H1 (cell line): ENCODE measurements around the gene KRT27. TPM values are rescaled to one million over a fixed set of nuclear protein-coding genes. Genes with fewer than 3 reads are reported as not detected.

ENCODE experiments used
- CTCF ChIA-PET: fragments of 300-600 bp; sonication (Branson Sonifier 250); formaldehyde crosslinking; loops from one replicate; lab custom pipeline; 2021; ENCODE audit not compliant: partially characterized antibody; lab: Charles Lee
- POLR2A ChIA-PET: fragments of 300-600 bp; sonication (Branson Sonifier 250); formaldehyde crosslinking; loops from one replicate; lab custom pipeline; 2021; ENCODE audit warnings: inconsistent platforms; ENCODE audit not compliant: partially characterized antibody; lab: Charles Lee
- DNase-seq, 2 experiments: peaks; one replicate each; pipeline versions ENCODE4 v3.0.0 to v3.0.0-alpha.2; 2010 to 2022; ENCODE audit warnings: low spot score in 2 of 2, low read depth in 1 of 2, mixed read lengths in 1 of 2
- FAIRE-seq: peaks from 2 replicates; lab custom pipeline; 2011; peaks lifted over from hg19 to GRCh38; lab: Jason Lieb, UNC
- H2AFZ ChIP-seq: 2 replicates; pipeline ENCODE4 v1.8.1; 2012; ENCODE audit warnings: low read length, inconsistent platforms
- H2AK5ac ChIP-seq: 2 replicates; pipeline ENCODE4 v1.6.1; 2013; ENCODE audit warnings: low read depth, low read length
- H2BK120ac ChIP-seq: replicated peaks from 2 replicates; pipeline ENCODE3; 2013; ENCODE audit warnings: low read depth, low read length, inconsistent platforms
- H2BK12ac ChIP-seq: 2 replicates; pipeline ENCODE4 v1.6.1; 2013; ENCODE audit warnings: low read depth, low read length
- H2BK15ac ChIP-seq: 2 replicates; pipeline ENCODE4 v1.6.1; 2013; ENCODE audit warnings: low read length
- H2BK20ac ChIP-seq: 2 replicates; pipeline ENCODE4 v1.6.1; 2013; ENCODE audit warnings: low read length
- H2BK5ac ChIP-seq: 2 replicates; pipeline ENCODE4 v1.6.1; 2013; ENCODE audit warnings: low read depth, low read length
- H3K14ac ChIP-seq: 2 replicates; pipeline ENCODE4 v1.6.1; 2013; ENCODE audit warnings: inconsistent platforms; ENCODE audit not compliant: insufficient read length
- H3K18ac ChIP-seq: 2 replicates; pipeline ENCODE4 v1.6.1; 2013; ENCODE audit warnings: low read length; ENCODE audit errors: extremely low read depth
- H3K23ac ChIP-seq: 2 replicates; pipeline ENCODE4 v1.6.1; 2013; ENCODE audit warnings: inconsistent platforms; ENCODE audit not compliant: insufficient read length
- H3K23me2 ChIP-seq: 2 replicates; pipeline ENCODE4 v1.6.1; 2013; ENCODE audit warnings: low read depth, low read length
- H3K27ac ChIP-seq: 2 replicates; pipeline ENCODE4 v1.6.1; 2011; ENCODE audit warnings: low read depth, low read length, inconsistent platforms
- H3K27me3 ChIP-seq, 4 experiments: replicated peaks in 1 of 4; 1 replicate in 1 of 4; 2 replicates in 3 of 4; pipeline versions ENCODE4 v1.6.1 to v1.8.1; 2011 to 2013; ENCODE audit warnings: low read length in 3 of 4, mild to moderate bottlenecking in 3 of 4, inconsistent platforms in 2 of 4, mixed read lengths in 2 of 4, moderate library complexity in 1 of 4; ENCODE audit not compliant: control insufficient read depth in 3 of 4, insufficient read depth in 3 of 4; ENCODE audit errors: extremely low read depth in 1 of 4
- H3K36me3 ChIP-seq, 4 experiments: 2 replicates each; pipeline versions ENCODE4 v1.6.1 to v1.8.1; 2011 to 2013; ENCODE audit warnings: mild to moderate bottlenecking in 4 of 4, low read length in 3 of 4, moderate library complexity in 2 of 4, control low read depth in 1 of 4, inconsistent platforms in 1 of 4; ENCODE audit not compliant: insufficient read depth in 4 of 4, control insufficient read depth in 2 of 4
- H3K4ac ChIP-seq: replicated peaks from 2 replicates; pipeline ENCODE3; 2013; ENCODE audit warnings: low read length, low read depth, mixed read lengths, inconsistent platforms; ENCODE audit not compliant: insufficient read length
- H3K4me1 ChIP-seq, 4 experiments: replicated peaks in 1 of 4; 1 replicate in 1 of 4; 2 replicates in 3 of 4; pipeline versions ENCODE4 v1.6.1 to v1.8.1; 2011 to 2013; ENCODE audit warnings: low read length in 3 of 4, inconsistent platforms in 2 of 4, mixed read lengths in 1 of 4; ENCODE audit not compliant: insufficient read depth in 4 of 4, control insufficient read depth in 3 of 4
- H3K4me2 ChIP-seq, 2 experiments: 2 replicates each; pipeline versions ENCODE4 v1.6.1 to v1.8.1; 2011 to 2013; ENCODE audit warnings: low read depth in 2 of 2, low read length in 2 of 2, control low read depth in 1 of 2, inconsistent platforms in 1 of 2, mild to moderate bottlenecking in 1 of 2; ENCODE audit not compliant: insufficient read depth in 1 of 2
- H3K4me3 ChIP-seq, 4 experiments: fragments of 200-600, 300-600 bp in 1 of 4; sonication (generic), shearing (Covaris generic), sonication (Bioruptor Twin) in 1 of 4; 2 replicates each; pipeline versions ENCODE4 v1.5.1 to v1.8.1; 2011 to 2016; ENCODE audit warnings: low read length in 4 of 4, low read depth in 3 of 4, control low read depth in 2 of 4, inconsistent platforms in 2 of 4, mild to moderate bottlenecking in 2 of 4, mixed read lengths in 1 of 4, moderate library complexity in 1 of 4; ENCODE audit not compliant: insufficient read depth in 2 of 4; ENCODE audit errors: extremely low read depth in 1 of 4
- H3K56ac ChIP-seq: replicated peaks from 2 replicates; pipeline ENCODE3; 2013; ENCODE audit warnings: low read depth, mild to moderate bottlenecking, mixed read lengths, low read length, inconsistent platforms; ENCODE audit not compliant: insufficient read length
- H3K79me1 ChIP-seq: 2 replicates; pipeline ENCODE4 v1.6.1; 2013; ENCODE audit warnings: low read depth, low read length, control low read depth
- H3K79me2 ChIP-seq, 2 experiments: 2 replicates each; pipeline versions ENCODE4 v1.6.1 to v1.8.1; 2012 to 2013; ENCODE audit warnings: low read length in 2 of 2, mild to moderate bottlenecking in 2 of 2, inconsistent platforms in 1 of 2; ENCODE audit not compliant: insufficient read depth in 2 of 2, control insufficient read depth in 1 of 2
- H3K9ac ChIP-seq, 4 experiments: replicated peaks in 1 of 4; 1 replicate in 1 of 4; 2 replicates in 3 of 4; pipeline versions ENCODE4 v1.6.1 to v1.8.1; 2011 to 2013; ENCODE audit warnings: low read depth in 3 of 4, low read length in 3 of 4, control low read depth in 2 of 4, mild to moderate bottlenecking in 2 of 4, moderate library complexity in 2 of 4, inconsistent platforms in 1 of 4; ENCODE audit errors: extremely low read depth in 1 of 4
- H3K9me3 ChIP-seq, 2 experiments: 2 replicates each; pipeline versions ENCODE4 v1.6.1 to v1.8.1; 2012 to 2013; ENCODE audit warnings: mild to moderate bottlenecking in 2 of 2, moderate library complexity in 2 of 2, control low read depth in 1 of 2, inconsistent platforms in 1 of 2, low read depth in 1 of 2, low read length in 1 of 2, mixed read lengths in 1 of 2; ENCODE audit not compliant: insufficient read depth in 2 of 2
- H4K20me1 ChIP-seq, 2 experiments: replicated peaks in 1 of 2; 2 replicates each; pipeline versions ENCODE3 to v1.8.1; 2011 to 2013; ENCODE audit warnings: inconsistent platforms in 2 of 2, low read length in 2 of 2, mild to moderate bottlenecking in 1 of 2; ENCODE audit not compliant: insufficient read depth in 2 of 2, control insufficient read depth in 1 of 2
- H4K5ac ChIP-seq: 2 replicates; pipeline ENCODE4 v1.6.1; 2013; ENCODE audit warnings: low read length, low read depth, mixed read lengths, inconsistent platforms; ENCODE audit not compliant: insufficient read length
- H4K8ac ChIP-seq: 2 replicates; pipeline ENCODE4 v1.8.0; 2013; ENCODE audit warnings: mild to moderate bottlenecking, moderate library complexity, low read length, inconsistent platforms; ENCODE audit not compliant: insufficient read depth; ENCODE audit errors: extremely low read depth
- H4K91ac ChIP-seq: replicated peaks from 2 replicates; pipeline ENCODE3; 2013; ENCODE audit warnings: low read length, mixed read lengths, inconsistent platforms; ENCODE audit not compliant: insufficient read length
- HDAC6 ChIP-seq: IDR thresholded peaks from one replicate; pipeline ENCODE4 v1.7.1; 2012; ENCODE audit warnings: low read depth, mild to moderate bottlenecking, inconsistent platforms, low read length, moderate library complexity
- JUND ChIP-seq: IDR thresholded peaks from 2 replicates; pipeline ENCODE4 v1.6.1; 2011; ENCODE audit warnings: mild to moderate bottlenecking, improper control_type of control experiment, low read length
- RAD21 ChIP-seq, 2 experiments: IDR thresholded peaks in 1 of 2; conservative IDR thresholded peaks in 1 of 2; 2 replicates each; pipeline ENCODE4 v1.6.1; 2011; ENCODE audit warnings: low read depth in 2 of 2, low read length in 2 of 2, improper control_type of control experiment in 1 of 2, inconsistent platforms in 1 of 2, mild to moderate bottlenecking in 1 of 2, moderate library complexity in 1 of 2
- TEAD4 ChIP-seq: IDR thresholded peaks from 2 replicates; pipeline ENCODE4 v1.6.1; 2012; ENCODE audit warnings: low read depth, low read length, inconsistent platforms, mixed read lengths
- polyA plus RNA-seq, 7 experiments: library from polyadenylated mRNA; depleted of rRNA in 3 of 7; stranded (reverse) in 5 of 7; unstranded in 2 of 7; fragments of >200 nt in 5 of 7; fragments of 200-250 nt in 2 of 7; gene quantifications; 1 replicate in 5 of 7; 2 replicates in 1 of 7; 4 replicates in 1 of 7; pipeline versions ENCODE4 v1.2.1 to v1.2.3, GENCODE V29; 2011 to 2013; ENCODE audit warnings: missing spikeins in 2 of 7, mixed read lengths in 2 of 7
- total RNA-seq: library from RNA; stranded (reverse); fragmentation: NEBNext Ultra II Directional; extraction: Animal tissue kit (Norgen Biotek cat#: 25700); gene quantifications from 2 replicates; pipeline ENCODE4 v1.2.1, GENCODE V29; 2021
- TF ChIP-seq, protein P1 (sequence below), 3 experiments: IDR thresholded peaks; 1 replicate in 2 of 3; 2 replicates in 1 of 3; pipeline versions ENCODE4 v1.5.1 to v1.6.1; 2011; ENCODE audit warnings: low read length in 3 of 3, mild to moderate bottlenecking in 3 of 3, inconsistent platforms in 2 of 3, low read depth in 1 of 3, moderate library complexity in 1 of 3; ENCODE audit not compliant: insufficient read depth in 1 of 3; ENCODE audit errors: control extremely low read depth in 1 of 3

KRT27 gene
- total and polyA plus RNA-seq, 2 of the 8 experiments (the other 6 are each of a cell fraction or from before 2014, with no cell fraction given): not detected

DNA sequence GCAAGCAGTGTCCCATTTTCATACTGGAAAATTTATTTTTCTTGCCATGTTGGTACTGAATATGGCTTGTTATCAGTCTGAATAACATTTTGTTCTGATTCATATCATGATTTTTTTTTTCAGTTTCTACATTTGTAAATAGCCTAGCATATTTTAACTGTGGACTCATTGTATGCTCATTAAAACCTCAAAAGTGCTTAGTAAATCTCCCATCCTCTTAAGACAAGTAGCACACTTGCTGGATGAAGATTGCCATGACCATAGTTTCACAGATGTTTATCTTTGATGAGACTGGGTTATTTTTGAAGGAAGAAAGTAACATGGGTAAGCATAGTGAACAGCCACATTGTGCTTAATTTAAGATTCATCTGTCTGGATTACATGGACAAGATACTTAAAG, 39.2 kb upstream of the KRT27 start:
- TF ChIP-seq, protein P1, sequence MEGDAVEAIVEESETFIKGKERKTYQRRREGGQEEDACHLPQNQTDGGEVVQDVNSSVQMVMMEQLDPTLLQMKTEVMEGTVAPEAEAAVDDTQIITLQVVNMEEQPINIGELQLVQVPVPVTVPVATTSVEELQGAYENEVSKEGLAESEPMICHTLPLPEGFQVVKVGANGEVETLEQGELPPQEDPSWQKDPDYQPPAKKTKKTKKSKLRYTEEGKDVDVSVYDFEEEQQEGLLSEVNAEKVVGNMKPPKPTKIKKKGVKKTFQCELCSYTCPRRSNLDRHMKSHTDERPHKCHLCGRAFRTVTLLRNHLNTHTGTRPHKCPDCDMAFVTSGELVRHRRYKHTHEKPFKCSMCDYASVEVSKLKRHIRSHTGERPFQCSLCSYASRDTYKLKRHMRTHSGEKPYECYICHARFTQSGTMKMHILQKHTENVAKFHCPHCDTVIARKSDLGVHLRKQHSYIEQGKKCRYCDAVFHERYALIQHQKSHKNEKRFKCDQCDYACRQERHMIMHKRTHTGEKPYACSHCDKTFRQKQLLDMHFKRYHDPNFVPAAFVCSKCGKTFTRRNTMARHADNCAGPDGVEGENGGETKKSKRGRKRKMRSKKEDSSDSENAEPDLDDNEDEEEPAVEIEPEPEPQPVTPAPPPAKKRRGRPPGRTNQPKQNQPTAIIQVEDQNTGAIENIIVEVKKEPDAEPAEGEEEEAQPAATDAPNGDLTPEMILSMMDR (IDR thresholded peaks at IDR 0.05; ENCODE audit: control extremely low read depth in 1 of 3, insufficient read depth in 1 of 3, low read depth in 1 of 3, low read length in 3 of 3): no peak
- TF ChIP-seq RAD21 (IDR thresholded peaks at IDR 0.05 in 1 of 2, conservative IDR thresholded peaks at IDR 0.05 in 1 of 2; ENCODE audit: low read depth in 2 of 2, low read length in 2 of 2): no peak
- TF ChIP-seq JUND: no peak
- TF ChIP-seq HDAC6: no peak
- TF ChIP-seq TEAD4: no peak
- no peak overlapping the region for H3K4ac ChIP-seq
- H3K14ac ChIP-seq: no peak overlapping the region
- no peak overlapping the region for H3K56ac ChIP-seq
- H2BK120ac ChIP-seq: no peak overlapping the region
- peaks cover 0 to 5% (median 4%) of the 10 kb centered on the region in 4 experiments; a peak in 2 of 8 replicates for H3K36me3 ChIP-seq
- peaks cover 0 to 5% (median 0%) of the 10 kb centered on the region in 4 experiments; a peak in 2 of 7 replicates for H3K27me3 ChIP-seq
- H4K91ac ChIP-seq: no peak overlapping the region
- H3K79me2 ChIP-seq: no peaks in the 10 kb centered on the region
- no peaks in the 10 kb centered on the region for H3K79me1 ChIP-seq
- no peak overlapping the region for H2BK15ac ChIP-seq
- no peak overlapping the region for H3K27ac ChIP-seq
- H3K4me2 ChIP-seq: no peak overlapping the region
- H3K9ac ChIP-seq: no peak overlapping the region
- no peak for FAIRE-seq
- no peak overlapping the region for H3K23ac ChIP-seq
- H3K18ac ChIP-seq: no peak overlapping the region
- no peak overlapping the region for H2BK5ac ChIP-seq
- H4K5ac ChIP-seq: no peak overlapping the region
- no peak overlapping the region for H3K4me3 ChIP-seq
- ChIA-PET CTCF (no interaction called here), POLR2A (no interaction called here)
- no peaks in the 10 kb centered on the region for H4K20me1 ChIP-seq
- H3K9me3 ChIP-seq: no peaks in the 10 kb centered on the region
- no peak for DNase-seq
- no peaks in the 10 kb centered on the region; a peak in 1 of 7 replicates for H3K4me1 ChIP-seq
- no peak overlapping the region for H4K8ac ChIP-seq
- no peak overlapping the region for H2BK12ac ChIP-seq
- no peaks in the 10 kb centered on the region; the same call in 1 of the 2 replicates for H3K23me2 ChIP-seq
- no peak overlapping the region for H2AK5ac ChIP-seq
- no peak overlapping the region for H2BK20ac ChIP-seq
- no peak overlapping the region for H2AFZ ChIP-seq
